ENCODE results near the gene GREB1L. TPM values are rescaled to one million over a fixed set of nuclear protein-coding genes. Genes with fewer than 3 reads are reported as not detected.

Gene GREB1L
- total RNA-seq, 1 donor, result 25.0 TPM

- no peak overlapping the region for H3K4me3 ChIP-seq (ENCODE audit: low read depth, low read length)
- no peak for DNase-seq (ENCODE audit: low read depth)
- TF ChIP-seq CTCF (IDR thresholded peaks at IDR 0.05; ENCODE audit: insufficient read depth, low read depth, low read length), result no peak
Measured at GRCh38 chr18:21538230-21538629, 296.2 kb downstream of the GREB1L start.

GRCh38 chr18:21546423-21546822 is 304.4 kb downstream of the GREB1L start:
- no peak for DNase-seq (ENCODE audit: low read depth)
- no peak for TF ChIP-seq CTCF (IDR thresholded peaks at IDR 0.05; ENCODE audit: insufficient read depth, low read depth, low read length)
- no peak overlapping the region for H3K4me3 ChIP-seq (ENCODE audit: low read depth, low read length)

- TF ChIP-seq CTCF (IDR thresholded peaks at IDR 0.05; ENCODE audit: insufficient read depth, low read depth, low read length), result no peak
- no peak for DNase-seq (ENCODE audit: low read depth)
Measured at GRCh38 chr18:21548647-21549046, 306.6 kb downstream of the GREB1L start.

GRCh38 chr18:21550510-21550970 is 308.5 kb downstream of the GREB1L start:
- no peak overlapping the region for H3K4me3 ChIP-seq (ENCODE audit: low read depth, low read length)
- DNase-seq (ENCODE audit: low read depth), result no peak
- TF ChIP-seq CTCF (IDR thresholded peaks at IDR 0.05; ENCODE audit: insufficient read depth, low read depth, low read length), result no peak

More at GRCh38 chr18:21548647-21549046, 306.6 kb downstream of the GREB1L start:
- H3K4me3 ChIP-seq (ENCODE audit: low read depth, low read length), result no peak overlapping the region

- no peak overlapping the region for H3K4me3 ChIP-seq (ENCODE audit: low read depth, low read length)
- no peak for TF ChIP-seq CTCF (IDR thresholded peaks at IDR 0.05; ENCODE audit: insufficient read depth, low read depth, low read length)
- DNase-seq (ENCODE audit: low read depth), result no peak
Measured at GRCh38 chr18:21557607-21558253, 315.7 kb downstream of the GREB1L start.

- DNase-seq (ENCODE audit: low read depth), result no peak
- no peak for TF ChIP-seq CTCF (IDR thresholded peaks at IDR 0.05; ENCODE audit: insufficient read depth, low read depth, low read length)
- no peak overlapping the region for H3K4me3 ChIP-seq (ENCODE audit: low read depth, low read length)
Measured at GRCh38 chr18:21559195-21559594, 317.2 kb downstream of the GREB1L start.

GRCh38 chr18:21571772-21572171 is 329.7 kb downstream of the GREB1L start:
- no peak for DNase-seq (ENCODE audit: low read depth)
- no peak overlapping the region for H3K4me3 ChIP-seq (ENCODE audit: low read depth, low read length)

More at GRCh38 chr18:21571772-21572171, 329.7 kb downstream of the GREB1L start:
- no peak for TF ChIP-seq CTCF (IDR thresholded peaks at IDR 0.05; ENCODE audit: insufficient read depth, low read depth, low read length)
